ENCODE data around the gene GTF3C2. TPM values are rescaled to one million over a fixed set of nuclear protein-coding genes. Genes with fewer than 3 reads are reported as not detected.

The GTF3C2 gene
- total and polyA plus RNA-seq, 10 of the 15 experiments (the other 5 are each of a cell fraction or from before 2014, with no cell fraction given), result 45.9 to 105 (median 80.3) TPM

- no peak for TF ChIP-seq CEBPZ (IDR thresholded peaks at IDR 0.05; ENCODE audit: low read depth, low read length)
These were observed 60.1 kb downstream of the GTF3C2 start (continued) for GRCh38 chr2:27296481-27296880.

DNA sequence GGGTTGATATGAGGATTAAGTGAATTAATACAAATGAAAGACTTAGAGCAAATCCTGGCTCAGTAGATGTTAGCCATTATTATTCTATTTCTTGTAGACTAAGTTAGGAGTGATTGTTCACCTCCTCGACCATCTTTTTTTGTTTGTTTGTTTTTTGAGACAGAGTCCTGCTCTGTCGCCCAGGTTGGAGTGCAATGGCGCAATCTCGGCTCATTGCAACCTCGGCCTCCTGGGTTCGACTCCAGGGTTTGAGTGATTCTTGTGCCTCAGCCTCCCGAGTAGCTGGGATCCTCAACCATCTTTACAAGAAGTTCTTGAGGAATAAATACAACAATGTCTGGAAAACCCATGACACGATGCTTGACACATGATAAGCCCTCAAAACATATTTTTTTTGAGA lies 61.6 kb downstream of the GTF3C2 start:
- BruUV-seq (replicated peaks), result no TSS peak
- FAIRE-seq, result no peak
- ChIA-PET SMC1A (ENCODE audit: uncharacterized antibody, unreplicated experiment) (interaction anchor here (1.6 kb wide), 1 partner anchor 8 kb away, joined by 7 read pairs; no protein-coding TSS in a partner anchor), RAD21 (ENCODE audit: unreplicated experiment) (interaction anchor here (2.3 kb wide), 1 partner anchor 15 kb away, joined by 8 read pairs; no protein-coding TSS in a partner anchor), CTCF (no interaction called here), POLR2A (no interaction called here)
- Histone ChIP-seq H3K4me2 (ENCODE audit: control insufficient read depth, insufficient read depth) (no peak overlapping the region), H2AFZ (ENCODE audit: control insufficient read depth, low read depth, low read length) (no peak overlapping the region), H3K27me3 (replicated peaks in 1 of 2; ENCODE audit: control insufficient read depth in 2 of 2, insufficient read depth in 2 of 2, low read length in 1 of 2) (no peaks in the 10 kb centered on the region; a peak in 2 of 4 replicates), H3K79me2 (ENCODE audit: control insufficient read depth, insufficient read depth, low read length) (no peaks in the 10 kb centered on the region), H4K20me1 (ENCODE audit: control insufficient read depth, insufficient read depth) (no peaks in the 10 kb centered on the region), H3K4me3 (no peak overlapping the region), H3K9me3 (replicated peaks; ENCODE audit: control insufficient read depth, insufficient read depth, low read length) (no peaks in the 10 kb centered on the region), H3K27ac (ENCODE audit: control insufficient read depth, insufficient read depth) (no peak overlapping the region), H3K4me1 (ENCODE audit: control insufficient read depth, insufficient read depth, low read length) (no peaks in the 10 kb centered on the region), H3K9ac (ENCODE audit: control insufficient read depth, insufficient read depth, low read length) (no peak overlapping the region), H3K36me3 (ENCODE audit: control insufficient read depth in 2 of 2, insufficient read depth in 2 of 2, low read length in 1 of 2) (no peaks in the 10 kb centered on the region)
- no peak for DNase-seq (ENCODE audit: low read depth, low spot score)
- WGBS (ENCODE audit: insufficient coverage, insufficient replicate concordance, low lambda C conversion rate, missing lambda C conversion rate), result 55% methylated on average over 8 of the region's 8 CpGs
- intact Hi-C loops (cut with micrococcal nuclease; ENCODE audit: unreplicated experiment), result no loop called here
- ATAC-seq, result no peak
- in situ Hi-C loops (cut with MboI), result no loop called here
- TF ChIP-seq FOS (IDR thresholded peaks at IDR 0.05; ENCODE audit: borderline replicate concordance, extremely low read depth, insufficient read length), result no peak
- no peak for TF ChIP-seq ZBTB4 (CRISPR knock-in tag; IDR thresholded peaks at IDR 0.05)
- no peak for TF ChIP-seq ZNF622 (IDR thresholded peaks at IDR 0.05)
- TF ChIP-seq BCL11A (IDR thresholded peaks at IDR 0.05; ENCODE audit: low read depth, low read length), result no peak
- TF ChIP-seq SIX5 (IDR thresholded peaks at IDR 0.05; ENCODE audit: low read depth, low read length, severe bottlenecking), result no peak
- no peak for TF ChIP-seq ZNF687 (IDR thresholded peaks at IDR 0.05)
- no peak for TF ChIP-seq TARDBP (IDR thresholded peaks at IDR 0.05; ENCODE audit: borderline replicate concordance)
- no peak for TF ChIP-seq TAF1 (IDR thresholded peaks at IDR 0.05; ENCODE audit: borderline replicate concordance, low read depth, low read length)
- TF ChIP-seq GATAD2B (conservative IDR thresholded peaks at IDR 0.05; ENCODE audit: low read depth), result no peak

All from GM12878 (cell line).